Prostate gland (tissue), 2 donors: ENCODE results near the gene DIS3L2.

Source experiments
- POLR2A ChIP-seq: fragments of 450-650 bp; IDR thresholded peaks from one replicate; pipeline ENCODE4 v1.6.1; 2016; ENCODE audit warnings: antibody characterized with exemption, mild to moderate bottlenecking
- TF ChIP-seq, protein P1 (sequence below), 4 experiments: fragments of 200-600 bp in 2 of 4; fragments of 450-650 bp in 2 of 4; sonication (generic) in 2 of 4; IDR thresholded peaks; 1 replicate in 3 of 4; 2 replicates in 1 of 4; pipeline ENCODE4 v1.5.1; 2016 to 2019; ENCODE audit warnings: antibody characterized with exemption in 4 of 4, mild to moderate bottlenecking in 2 of 4, moderate library complexity in 2 of 4

DNA sequence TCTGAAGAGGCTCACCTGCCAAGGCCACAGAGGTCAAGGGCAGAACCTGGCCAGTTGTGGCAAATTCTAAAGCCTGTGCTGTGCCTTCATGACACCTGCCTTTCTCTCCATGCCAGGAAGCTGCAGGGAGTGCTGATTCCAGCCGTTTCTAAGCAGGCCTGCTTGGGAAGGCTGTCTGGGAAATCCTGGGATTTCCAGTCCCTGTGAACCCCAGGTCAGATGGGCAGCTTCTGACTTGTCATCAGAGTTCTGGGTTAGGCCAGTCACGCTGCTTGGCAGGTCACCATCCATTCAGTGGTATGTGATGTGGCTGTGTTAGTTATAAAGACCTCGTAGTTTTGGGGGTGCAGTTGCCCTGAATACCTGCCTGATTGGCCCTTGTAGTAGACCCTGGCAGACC is 346.3 kb downstream of the DIS3L2 start:
- TF ChIP-seq, protein P1, sequence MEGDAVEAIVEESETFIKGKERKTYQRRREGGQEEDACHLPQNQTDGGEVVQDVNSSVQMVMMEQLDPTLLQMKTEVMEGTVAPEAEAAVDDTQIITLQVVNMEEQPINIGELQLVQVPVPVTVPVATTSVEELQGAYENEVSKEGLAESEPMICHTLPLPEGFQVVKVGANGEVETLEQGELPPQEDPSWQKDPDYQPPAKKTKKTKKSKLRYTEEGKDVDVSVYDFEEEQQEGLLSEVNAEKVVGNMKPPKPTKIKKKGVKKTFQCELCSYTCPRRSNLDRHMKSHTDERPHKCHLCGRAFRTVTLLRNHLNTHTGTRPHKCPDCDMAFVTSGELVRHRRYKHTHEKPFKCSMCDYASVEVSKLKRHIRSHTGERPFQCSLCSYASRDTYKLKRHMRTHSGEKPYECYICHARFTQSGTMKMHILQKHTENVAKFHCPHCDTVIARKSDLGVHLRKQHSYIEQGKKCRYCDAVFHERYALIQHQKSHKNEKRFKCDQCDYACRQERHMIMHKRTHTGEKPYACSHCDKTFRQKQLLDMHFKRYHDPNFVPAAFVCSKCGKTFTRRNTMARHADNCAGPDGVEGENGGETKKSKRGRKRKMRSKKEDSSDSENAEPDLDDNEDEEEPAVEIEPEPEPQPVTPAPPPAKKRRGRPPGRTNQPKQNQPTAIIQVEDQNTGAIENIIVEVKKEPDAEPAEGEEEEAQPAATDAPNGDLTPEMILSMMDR (IDR thresholded peaks at IDR 0.05): no peak
- no peak for TF ChIP-seq POLR2A
